C4-2B (cell line): ENCODE results near the gene PDHX.

Source experiments
- H3K27ac ChIP-seq: fragments of 450-650 bp; 2 replicates; pipeline ENCODE4 v1.5.1; 2017
- ZFX ChIP-seq: fragments of 450-650 bp; IDR thresholded peaks from 2 replicates; pipeline ENCODE4 v1.6.1; 2017
- TF ChIP-seq, protein P1 (sequence below): fragments of 450-650 bp; conservative IDR thresholded peaks from 2 replicates; pipeline ENCODE4 v1.5.1; 2017; ENCODE audit warnings: mild to moderate bottlenecking

PDHX gene

DNA sequence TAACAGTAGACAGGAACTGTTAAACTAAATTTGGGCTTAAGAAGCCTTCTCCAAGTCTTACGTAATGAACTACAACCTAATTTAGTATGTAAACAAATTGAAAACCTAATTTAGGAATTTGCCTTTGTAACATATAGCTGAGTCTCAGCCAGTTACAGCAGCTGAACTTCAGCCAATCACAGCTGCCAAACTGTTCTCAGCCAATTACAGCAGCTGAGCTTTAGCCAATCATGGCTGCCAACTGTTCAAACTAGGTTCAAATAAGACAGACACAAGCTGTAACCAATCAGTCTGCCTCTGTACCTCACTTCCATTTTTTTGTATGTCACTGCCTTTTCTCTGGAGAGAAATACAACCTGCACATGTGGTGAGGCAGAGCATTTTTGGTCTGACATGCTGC is 127.5 kb downstream of the PDHX start:
- no peak overlapping the region for H3K27ac ChIP-seq
- TF ChIP-seq, protein P1, sequence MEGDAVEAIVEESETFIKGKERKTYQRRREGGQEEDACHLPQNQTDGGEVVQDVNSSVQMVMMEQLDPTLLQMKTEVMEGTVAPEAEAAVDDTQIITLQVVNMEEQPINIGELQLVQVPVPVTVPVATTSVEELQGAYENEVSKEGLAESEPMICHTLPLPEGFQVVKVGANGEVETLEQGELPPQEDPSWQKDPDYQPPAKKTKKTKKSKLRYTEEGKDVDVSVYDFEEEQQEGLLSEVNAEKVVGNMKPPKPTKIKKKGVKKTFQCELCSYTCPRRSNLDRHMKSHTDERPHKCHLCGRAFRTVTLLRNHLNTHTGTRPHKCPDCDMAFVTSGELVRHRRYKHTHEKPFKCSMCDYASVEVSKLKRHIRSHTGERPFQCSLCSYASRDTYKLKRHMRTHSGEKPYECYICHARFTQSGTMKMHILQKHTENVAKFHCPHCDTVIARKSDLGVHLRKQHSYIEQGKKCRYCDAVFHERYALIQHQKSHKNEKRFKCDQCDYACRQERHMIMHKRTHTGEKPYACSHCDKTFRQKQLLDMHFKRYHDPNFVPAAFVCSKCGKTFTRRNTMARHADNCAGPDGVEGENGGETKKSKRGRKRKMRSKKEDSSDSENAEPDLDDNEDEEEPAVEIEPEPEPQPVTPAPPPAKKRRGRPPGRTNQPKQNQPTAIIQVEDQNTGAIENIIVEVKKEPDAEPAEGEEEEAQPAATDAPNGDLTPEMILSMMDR = no peak
- TF ChIP-seq ZFX = no peak

DNA sequence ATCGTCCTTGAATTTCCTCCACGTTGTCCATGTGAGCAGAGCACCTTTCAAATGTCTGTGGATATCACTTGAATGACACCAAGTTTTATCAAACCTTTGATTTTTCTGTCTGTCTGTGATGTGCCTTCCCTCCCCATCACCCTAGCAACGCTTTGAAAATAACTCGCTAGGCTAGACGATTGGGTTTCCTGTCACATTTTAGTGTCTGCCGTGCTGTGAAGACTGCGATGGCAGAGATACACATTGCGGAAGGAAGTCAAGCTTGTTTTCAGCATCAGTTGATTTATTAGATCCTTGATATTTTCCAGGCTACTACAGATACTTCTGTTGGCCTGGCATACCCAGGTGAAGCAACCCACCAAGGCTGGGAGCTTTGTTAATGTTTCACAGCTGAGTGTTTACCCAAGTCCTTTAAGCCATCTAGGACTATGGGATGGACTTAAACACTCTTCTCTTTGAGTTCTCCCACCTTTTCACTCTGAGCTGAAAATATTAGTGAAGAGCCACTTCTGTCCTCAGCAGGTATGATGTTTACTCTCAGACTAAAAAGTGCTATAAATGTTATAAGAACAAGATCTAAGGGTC is 128.9 kb downstream of the PDHX start:
- H3K27ac ChIP-seq = no peak overlapping the region
- TF ChIP-seq ZFX = no peak
- TF ChIP-seq, protein P1 = no peak
